Head of caudate nucleus (tissue), 42 donors: ENCODE results near the gene SCFD2.
"Not testable (repeated sequence)": the region's sequence is repeated elsewhere in the genome, so short reads cannot be mapped to it uniquely, and the experiment has no call there.

ENCODE experiments used
- DNase-seq, 42 donors: peaks; one replicate each; pipeline versions ENCODE4 v3.0.0 to v3.0.0-alpha.2; 2020 to 2021; ENCODE audit warnings: mixed read lengths in 7 of 42
- intact Hi-C: fragments of 100-400 bp; cut with DNase I; formaldehyde crosslinking; loops from one replicate; pipeline ENCODE4 v1.15.0; 2022

SCFD2 gene

GRCh38 chr4:53162969-53163368 is 202.9 kb downstream of the SCFD2 start:
- DNase-seq = no peak
- intact Hi-C loops = no loop called here

GRCh38 chr4:53161787-53162433 is 204.0 kb downstream of the SCFD2 start:
- intact Hi-C loops = no loop called here
- DNase-seq = no peak

GRCh38 chr4:53161051-53161786 is 204.6 kb downstream of the SCFD2 start:
- no peak for DNase-seq
- intact Hi-C loops = no loop called here

DNA sequence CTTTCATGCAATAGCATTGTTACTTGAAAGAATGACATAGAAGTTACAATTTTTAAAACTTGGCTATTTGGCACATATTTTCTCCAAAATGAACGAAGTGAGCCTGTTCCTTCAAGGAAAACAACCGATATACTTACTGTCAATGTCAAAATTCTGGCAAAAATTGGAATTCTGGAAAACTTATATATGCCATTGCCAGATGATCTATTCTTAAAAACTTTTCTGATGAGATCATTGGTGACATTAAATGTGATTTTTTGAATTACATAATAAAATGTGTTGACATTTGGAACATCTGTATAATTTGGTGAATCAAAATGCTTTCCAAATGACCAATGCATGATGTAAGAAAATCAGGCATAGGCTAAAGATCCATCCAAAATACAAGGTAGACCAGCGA is 209.0 kb downstream of the SCFD2 start:
- no peak for DNase-seq
- intact Hi-C loops = no loop called here

DNA sequence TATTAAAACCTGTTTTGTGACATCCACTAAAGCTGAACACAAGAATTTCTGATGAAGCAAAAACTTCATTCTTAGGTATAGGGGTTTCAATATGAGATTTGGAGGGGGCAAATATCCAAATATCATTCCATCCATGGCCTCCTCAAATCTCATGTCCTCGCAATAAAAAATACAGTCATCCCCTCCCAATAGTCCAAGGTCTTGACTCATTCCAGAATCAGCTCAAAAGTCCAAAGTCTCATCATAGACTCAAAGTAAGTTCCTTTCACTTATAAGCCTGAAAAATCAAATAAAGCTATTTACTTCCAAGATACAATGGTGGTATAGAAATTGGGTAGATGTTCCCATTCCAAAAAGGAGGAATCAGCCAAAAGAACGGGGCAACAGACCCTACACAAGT is 213.4 kb downstream of the SCFD2 start:
- no peak for DNase-seq
- intact Hi-C loops = no loop called here

DNA sequence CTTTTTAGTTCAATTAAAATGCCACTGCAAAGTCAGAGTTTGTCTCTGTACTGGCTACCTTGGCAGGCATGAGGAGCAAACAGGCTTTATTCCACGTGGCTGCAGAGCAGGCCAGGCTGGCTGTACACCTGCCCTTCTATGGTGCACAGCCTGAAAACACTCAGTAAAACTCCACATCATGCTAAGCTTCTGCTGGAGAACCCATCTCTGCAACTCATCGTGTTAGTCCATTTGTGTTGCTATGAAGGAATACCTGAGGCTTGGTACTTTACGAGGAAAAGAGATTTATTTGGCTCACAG is 214.4 kb downstream of the SCFD2 start:
- DNase-seq = no peak
- intact Hi-C loops = no loop called here

- no peak for DNase-seq
- intact Hi-C loops = no loop called here
Measured at GRCh38 chr4:53150631-53151488, 215.0 kb downstream of the SCFD2 start.

GRCh38 chr4:53147711-53148110 is 218.2 kb downstream of the SCFD2 start:
- intact Hi-C loops = no loop called here
- DNase-seq = no peak

DNA sequence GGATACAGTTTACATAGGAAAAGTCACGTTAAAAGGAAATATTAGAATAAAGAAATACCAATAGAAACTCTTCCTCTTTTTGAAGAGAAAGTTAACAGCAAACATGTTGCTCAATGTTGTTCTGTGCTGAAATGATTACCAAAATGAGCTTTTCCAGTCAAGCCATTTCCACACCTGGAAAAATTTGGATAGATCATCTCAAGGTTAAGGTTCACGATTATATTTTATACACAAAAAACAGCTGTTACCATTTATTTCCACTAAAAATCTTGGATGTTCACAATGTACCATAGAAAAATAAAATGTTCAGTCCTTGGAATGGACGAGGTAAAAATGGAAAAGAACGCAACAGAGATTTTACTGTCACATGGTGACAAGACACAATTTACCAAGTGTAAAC is 218.7 kb downstream of the SCFD2 start:
- DNase-seq = no peak
- intact Hi-C loops = no loop called here

DNA sequence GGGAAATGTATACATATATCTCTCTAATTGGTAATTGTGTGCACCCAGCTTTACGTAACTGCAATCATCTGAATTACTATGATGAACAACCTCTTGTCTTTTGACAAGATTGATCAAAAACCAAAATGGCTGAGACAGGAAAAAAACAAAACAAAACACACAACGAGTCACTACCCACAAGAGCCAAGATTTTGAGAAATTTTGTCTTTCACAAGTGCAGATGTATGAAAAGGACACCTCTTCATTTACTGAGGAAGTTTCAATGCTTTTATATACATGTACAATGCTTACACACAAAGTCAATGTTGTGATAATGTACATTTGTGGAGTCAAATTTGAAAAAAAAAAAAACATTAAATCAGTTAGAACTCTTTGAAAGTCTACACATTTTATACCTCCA is 224.6 kb downstream of the SCFD2 start:
- no peak for DNase-seq
- intact Hi-C loops = no loop called here

- intact Hi-C loops, DNase-seq: not testable (repeated sequence)
Measured at GRCh38 chr4:53139256-53139655, 226.6 kb downstream of the SCFD2 start.

- no peak for DNase-seq
- intact Hi-C loops = no loop called here
Measured at GRCh38 chr4:53137468-53137867, 228.4 kb downstream of the SCFD2 start.

DNA sequence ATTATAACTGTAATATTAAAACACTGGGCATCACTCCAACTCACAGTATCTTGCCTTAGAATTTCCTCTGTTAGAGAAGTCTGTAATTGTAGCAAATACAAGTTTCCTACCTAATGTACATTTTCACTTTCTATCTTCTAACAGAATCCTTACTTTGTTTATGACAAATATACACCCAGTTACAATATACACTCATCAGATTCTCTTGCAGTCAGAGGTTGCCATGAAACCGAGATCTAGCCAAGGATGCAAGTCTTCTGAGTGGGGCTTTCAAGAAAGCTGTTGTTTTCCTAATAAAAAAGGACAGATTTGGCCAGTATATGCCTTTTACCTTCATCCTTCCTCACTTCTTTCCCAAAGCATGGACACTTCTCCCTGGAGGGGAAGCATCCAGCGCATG is 228.9 kb downstream of the SCFD2 start:
- DNase-seq = no peak
- intact Hi-C loops = no loop called here

DNA sequence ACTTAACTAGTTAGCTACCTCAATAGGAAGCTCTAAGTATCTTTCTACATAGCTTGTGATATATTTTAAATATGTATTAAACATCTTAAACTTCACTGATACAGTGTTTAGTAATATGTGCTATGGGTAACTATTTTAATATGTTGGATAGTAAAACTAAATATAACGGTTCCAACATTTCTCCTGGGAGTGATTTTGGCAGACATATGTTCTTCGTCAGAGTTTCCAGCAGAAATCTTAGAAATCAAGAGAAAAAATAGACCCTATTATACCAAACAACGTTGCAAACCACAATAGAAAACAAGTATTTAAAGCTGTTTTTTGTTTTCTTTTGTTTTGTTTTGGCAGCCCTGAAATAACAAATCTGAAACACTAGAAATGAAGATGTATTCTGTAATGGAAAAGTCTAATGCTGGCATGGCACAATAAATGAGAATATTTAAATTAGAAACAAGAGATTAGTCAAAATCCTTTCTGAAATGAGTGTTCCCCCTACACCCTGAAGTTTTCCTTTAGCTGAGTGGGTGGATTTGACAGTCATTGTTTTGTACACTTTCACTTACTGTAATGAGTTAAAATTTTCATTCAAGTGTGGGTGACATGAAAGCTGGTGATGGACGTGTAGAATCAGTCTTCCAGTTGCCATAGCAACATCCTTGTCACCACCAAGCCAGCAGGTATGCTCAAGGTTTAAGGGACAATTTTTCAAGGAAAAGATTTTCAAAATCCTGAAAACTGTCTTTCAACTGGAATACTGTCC is 233.5 kb downstream of the SCFD2 start:
- DNase-seq = peak in 14 of 42 donors; percentile 4 to 59 (median 23)
- intact Hi-C loops = no loop called here

GRCh38 chr4:53131562-53131925 is 234.3 kb downstream of the SCFD2 start:
- intact Hi-C loops = no loop called here

DNA sequence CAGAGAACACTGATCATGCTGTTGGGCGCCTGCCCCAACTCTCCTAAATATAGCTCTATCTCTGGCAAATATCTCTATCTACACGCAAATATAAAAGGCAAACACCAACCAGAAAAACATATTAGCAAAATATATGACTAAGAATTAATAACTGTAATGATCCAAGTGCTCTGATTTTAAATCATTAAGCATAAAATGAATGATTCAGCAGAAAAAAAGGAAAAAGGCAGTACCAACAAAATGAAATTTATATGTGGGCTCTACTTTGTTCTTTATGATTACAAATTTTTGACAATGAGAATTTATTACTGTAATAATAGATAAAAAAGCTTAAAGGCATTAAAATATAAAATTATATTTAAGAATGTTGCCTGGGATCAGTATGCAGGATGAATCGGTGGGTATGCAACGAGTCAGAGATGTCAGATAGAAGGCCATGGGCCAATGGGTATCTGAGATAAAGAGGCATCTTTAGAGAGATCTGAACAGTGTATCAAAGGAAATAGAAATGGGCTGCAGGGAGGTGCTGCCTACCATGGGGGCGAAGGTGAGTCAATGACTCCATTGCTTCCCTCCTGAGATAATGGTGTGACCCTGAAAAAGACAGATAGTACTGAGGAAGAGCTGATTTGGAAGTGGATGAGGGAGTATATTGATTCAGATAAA is 234.8 kb downstream of the SCFD2 start:
- intact Hi-C loops = no loop called here
- DNase-seq = no peak

More at GRCh38 chr4:53131562-53131925, 234.3 kb downstream of the SCFD2 start:
- DNase-seq = no peak

- intact Hi-C loops = no loop called here
- DNase-seq = no peak
Measured at GRCh38 chr4:53128706-53129357, 237.0 kb downstream of the SCFD2 start.

DNA sequence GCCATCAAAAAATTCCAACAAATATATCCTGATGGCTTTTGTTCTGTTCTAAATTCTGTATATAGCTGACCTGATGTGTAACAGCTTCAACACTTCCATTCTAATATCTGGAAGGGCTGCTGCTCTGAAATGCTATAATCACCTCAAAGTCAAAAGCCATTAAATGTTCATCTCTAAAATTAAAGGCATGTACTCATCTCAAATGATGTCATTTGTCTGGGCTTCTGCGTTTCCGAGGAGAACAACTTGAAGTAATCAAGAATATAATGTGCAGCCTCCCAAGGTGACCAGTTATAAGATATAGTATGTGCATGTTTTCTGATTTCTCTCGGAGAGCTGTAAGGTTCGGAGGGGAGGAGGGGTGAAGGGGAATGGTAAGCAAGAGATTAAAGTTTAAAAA is 237.6 kb downstream of the SCFD2 start:
- no peak for DNase-seq
- intact Hi-C loops = no loop called here

DNA sequence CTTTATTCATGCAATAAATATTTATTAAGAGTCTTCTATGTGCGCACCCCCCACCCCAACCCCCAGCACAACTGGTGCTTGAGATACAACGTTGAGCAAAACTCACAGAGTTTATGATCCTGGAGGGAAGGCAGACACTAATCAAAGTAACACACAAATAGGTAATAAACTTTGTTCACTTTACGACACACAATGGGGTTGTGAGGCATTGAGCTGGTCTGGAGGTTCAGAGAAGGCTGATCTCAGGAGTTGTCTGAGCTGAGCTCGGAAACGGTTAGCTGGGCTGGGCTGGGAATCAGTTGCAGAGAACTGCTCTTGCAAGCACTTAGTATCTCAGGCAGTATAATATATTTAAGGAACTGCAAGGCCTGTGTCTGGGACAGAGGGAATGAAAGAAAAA is 238.5 kb downstream of the SCFD2 start:
- DNase-seq = no peak
- intact Hi-C loops = no loop called here
